ENCODE measurements around the gene SLC7A8. TPM values are rescaled to one million over a fixed set of nuclear protein-coding genes. Genes with fewer than 3 reads are reported as not detected.

The SLC7A8 gene
- total and polyA plus RNA-seq, 10 of the 15 experiments (the other 5 are each of a cell fraction or from before 2014, with no cell fraction given): 0.06 to 0.28 (median 0.21) TPM; not detected in 7

- H3K9me3 ChIP-seq (replicated peaks; ENCODE audit: control insufficient read depth, insufficient read depth, low read length): no peaks in the 10 kb centered on the region
- no peak overlapping the region for H3K4me3 ChIP-seq
- H2AFZ ChIP-seq (ENCODE audit: control insufficient read depth, low read depth, low read length): no peak overlapping the region
- H3K27me3 ChIP-seq (replicated peaks in 1 of 2; ENCODE audit: control insufficient read depth in 2 of 2, insufficient read depth in 2 of 2, low read length in 1 of 2): peaks cover 0 to 3% of the 10 kb centered on the region in 2 experiments; a peak in 1 of 4 replicates
- BruUV-seq (replicated peaks): no TSS peak
- TF ChIP-seq KAT2A (conservative IDR thresholded peaks at IDR 0.05; ENCODE audit: control insufficient read depth, low read depth, low read length) (no peak), NBN (IDR thresholded peaks at IDR 0.05) (no peak), NRF1 (conservative IDR thresholded peaks at IDR 0.05; ENCODE audit: low read depth, low read length) (no peak), ZNF274 (IDR thresholded peaks at IDR 0.05; ENCODE audit: insufficient read depth, insufficient read length) (no peak), GABPA (IDR thresholded peaks at IDR 0.05; ENCODE audit: low read depth) (no peak), TCF7 (IDR thresholded peaks at IDR 0.05; ENCODE audit: borderline replicate concordance) (no peak), TCF3 (IDR thresholded peaks at IDR 0.05; ENCODE audit: borderline replicate concordance, insufficient read depth, low read depth, low read length) (no peak), PRDM15 (CRISPR knock-in tag; IDR thresholded peaks at IDR 0.05) (no peak), MTA3 (IDR thresholded peaks at IDR 0.05; ENCODE audit: borderline replicate concordance, low read length) (no peak), ZBED1 (IDR thresholded peaks at IDR 0.05; ENCODE audit: borderline replicate concordance) (no peak), NFXL1 (IDR thresholded peaks at IDR 0.05; ENCODE audit: borderline replicate concordance) (no peak), DPF2 (IDR thresholded peaks at IDR 0.05) (no peak), RELB (IDR thresholded peaks at IDR 0.05; ENCODE audit: low read depth) (no peak), CREM (IDR thresholded peaks at IDR 0.05; ENCODE audit: low read depth) (no peak), IRF4 (IDR thresholded peaks at IDR 0.05; ENCODE audit: low read depth, low read length) (no peak)
- TF ChIP-seq, protein P1, sequence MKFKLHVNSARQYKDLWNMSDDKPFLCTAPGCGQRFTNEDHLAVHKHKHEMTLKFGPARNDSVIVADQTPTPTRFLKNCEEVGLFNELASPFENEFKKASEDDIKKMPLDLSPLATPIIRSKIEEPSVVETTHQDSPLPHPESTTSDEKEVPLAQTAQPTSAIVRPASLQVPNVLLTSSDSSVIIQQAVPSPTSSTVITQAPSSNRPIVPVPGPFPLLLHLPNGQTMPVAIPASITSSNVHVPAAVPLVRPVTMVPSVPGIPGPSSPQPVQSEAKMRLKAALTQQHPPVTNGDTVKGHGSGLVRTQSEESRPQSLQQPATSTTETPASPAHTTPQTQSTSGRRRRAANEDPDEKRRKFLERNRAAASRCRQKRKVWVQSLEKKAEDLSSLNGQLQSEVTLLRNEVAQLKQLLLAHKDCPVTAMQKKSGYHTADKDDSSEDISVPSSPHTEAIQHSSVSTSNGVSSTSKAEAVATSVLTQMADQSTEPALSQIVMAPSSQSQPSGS (IDR thresholded peaks at IDR 0.05; ENCODE audit: low read length): no peak
- TF ChIP-seq, protein P2, sequence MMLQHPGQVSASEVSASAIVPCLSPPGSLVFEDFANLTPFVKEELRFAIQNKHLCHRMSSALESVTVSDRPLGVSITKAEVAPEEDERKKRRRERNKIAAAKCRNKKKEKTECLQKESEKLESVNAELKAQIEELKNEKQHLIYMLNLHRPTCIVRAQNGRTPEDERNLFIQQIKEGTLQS (IDR thresholded peaks at IDR 0.05; ENCODE audit: borderline replicate concordance, extremely low read depth, low read depth, low read length): no peak
- TF ChIP-seq, protein P3, sequence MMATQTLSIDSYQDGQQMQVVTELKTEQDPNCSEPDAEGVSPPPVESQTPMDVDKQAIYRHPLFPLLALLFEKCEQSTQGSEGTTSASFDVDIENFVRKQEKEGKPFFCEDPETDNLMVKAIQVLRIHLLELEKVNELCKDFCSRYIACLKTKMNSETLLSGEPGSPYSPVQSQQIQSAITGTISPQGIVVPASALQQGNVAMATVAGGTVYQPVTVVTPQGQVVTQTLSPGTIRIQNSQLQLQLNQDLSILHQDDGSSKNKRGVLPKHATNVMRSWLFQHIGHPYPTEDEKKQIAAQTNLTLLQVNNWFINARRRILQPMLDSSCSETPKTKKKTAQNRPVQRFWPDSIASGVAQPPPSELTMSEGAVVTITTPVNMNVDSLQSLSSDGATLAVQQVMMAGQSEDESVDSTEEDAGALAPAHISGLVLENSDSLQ (IDR thresholded peaks at IDR 0.05): no peak
- H3K36me3 ChIP-seq (ENCODE audit: control insufficient read depth in 2 of 2, insufficient read depth in 2 of 2, low read length in 1 of 2): no peaks in the 10 kb centered on the region
- no peak for DNase-seq (ENCODE audit: low read depth, low spot score)
- WGBS (ENCODE audit: insufficient coverage, insufficient replicate concordance, low lambda C conversion rate, missing lambda C conversion rate): 2% methylated on average over 3 of the region's 3 CpGs
- H3K4me1 ChIP-seq (ENCODE audit: control insufficient read depth, insufficient read depth, low read length): no peaks in the 10 kb centered on the region
- no peak overlapping the region for H3K27ac ChIP-seq (ENCODE audit: control insufficient read depth, insufficient read depth)
- no peak overlapping the region for H3K9ac ChIP-seq (ENCODE audit: control insufficient read depth, insufficient read depth, low read length)
- FAIRE-seq: no peak
- H4K20me1 ChIP-seq (ENCODE audit: control insufficient read depth, insufficient read depth): no peaks in the 10 kb centered on the region
- no peak overlapping the region for H3K4me2 ChIP-seq (ENCODE audit: control insufficient read depth, insufficient read depth)
- no peak for ATAC-seq
- intact Hi-C loops (cut with micrococcal nuclease; ENCODE audit: unreplicated experiment) (no loop called here), in situ Hi-C loops (cut with MboI) (no loop called here)
- H3K79me2 ChIP-seq (ENCODE audit: control insufficient read depth, insufficient read depth, low read length): no peaks in the 10 kb centered on the region
- RAD21 ChIA-PET (ENCODE audit: unreplicated experiment): no interaction called here
- CTCF ChIA-PET: interaction anchor here (0.7 to 2.8 kb wide), 2 partner anchors 14 to 24 kb away, joined by 4 to 9 read pairs; no protein-coding TSS in a partner anchor
- POLR2A ChIA-PET: no interaction called here
- SMC1A ChIA-PET (ENCODE audit: uncharacterized antibody, unreplicated experiment): interaction anchor here (1.3 to 1.6 kb wide), 2 partner anchors 15 to 51 kb away, joined by 3 to 4 read pairs; no protein-coding TSS in a partner anchor
Observed at GRCh38 chr14:23172574-23172973, 10.9 kb downstream of the SLC7A8 start.

Measured in GM12878 (cell line).